NCI-H1105 treated with DMSO at 0.1 percent for 48 hours (cell line): Measurements from ENCODE around the gene PTK7.
A peak's percentile ranks its signal among the peaks of the same experiment; 100 is the strongest.
"Not testable (repeated sequence)": the region's sequence is repeated elsewhere in the genome, so short reads cannot be mapped to it uniquely, and the experiment has no call there.

Experiments
- DNase-seq: peaks from one replicate; lab custom pipeline; 2025; lab: John Stamatoyannopoulos, UW

The PTK7 gene

DNA sequence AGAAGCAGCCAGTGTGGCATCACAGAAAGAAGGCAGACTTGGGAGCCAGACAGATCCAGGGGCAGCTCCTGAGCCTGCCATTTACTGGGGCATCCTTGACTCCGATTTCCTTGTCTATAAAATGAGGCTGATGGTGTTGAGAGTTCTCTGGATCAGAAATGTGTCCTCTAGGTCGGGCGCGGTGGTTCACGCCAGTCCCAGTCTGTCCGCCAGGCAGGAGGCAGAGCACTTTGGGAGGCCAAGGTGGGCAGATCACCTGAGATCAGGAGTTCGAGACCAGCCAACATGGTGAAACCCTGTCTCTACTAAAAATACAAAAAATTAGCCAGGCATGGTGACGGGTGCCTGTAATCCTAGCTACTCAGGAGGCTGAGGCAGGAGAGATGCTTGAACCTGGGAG lies 41.4 kb downstream of the PTK7 start:
- not testable (repeated sequence) for DNase-seq

GRCh38 chr6:43119482-43119881 lies 43.4 kb downstream of the PTK7 start:
- no peak for DNase-seq

DNA sequence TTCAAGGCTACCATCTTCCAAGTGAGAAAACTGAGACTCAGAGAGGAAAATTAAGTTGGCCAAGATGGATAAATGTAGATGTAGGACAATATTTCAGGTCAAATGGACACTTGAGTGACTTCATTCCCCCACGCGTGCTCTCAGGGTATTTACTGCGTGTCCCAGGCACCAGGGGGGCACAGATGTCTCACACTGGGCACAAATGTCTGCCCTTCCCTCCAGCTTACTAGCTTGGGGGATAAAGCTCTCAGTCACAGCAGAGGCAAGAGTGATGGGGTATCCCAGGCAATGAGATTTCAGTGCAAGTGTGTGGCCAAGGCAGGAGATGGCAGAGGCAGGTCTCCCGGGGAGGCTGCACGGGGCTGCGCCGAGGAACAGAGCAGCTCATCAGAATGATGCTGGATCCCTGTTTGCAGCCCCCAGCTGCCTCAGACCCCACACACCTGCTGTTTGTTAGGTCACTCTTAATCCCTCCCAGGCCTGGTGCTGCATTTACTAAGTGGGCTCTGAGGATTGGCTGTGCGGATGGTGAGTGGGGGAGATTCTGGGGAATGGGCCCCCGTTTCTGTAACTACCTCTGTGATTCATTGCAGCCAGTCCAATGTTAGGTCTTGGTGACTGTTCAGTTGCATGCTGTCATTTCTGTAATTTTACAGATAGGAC lies 44.1 kb downstream of the PTK7 start:
- no peak for DNase-seq

DNA sequence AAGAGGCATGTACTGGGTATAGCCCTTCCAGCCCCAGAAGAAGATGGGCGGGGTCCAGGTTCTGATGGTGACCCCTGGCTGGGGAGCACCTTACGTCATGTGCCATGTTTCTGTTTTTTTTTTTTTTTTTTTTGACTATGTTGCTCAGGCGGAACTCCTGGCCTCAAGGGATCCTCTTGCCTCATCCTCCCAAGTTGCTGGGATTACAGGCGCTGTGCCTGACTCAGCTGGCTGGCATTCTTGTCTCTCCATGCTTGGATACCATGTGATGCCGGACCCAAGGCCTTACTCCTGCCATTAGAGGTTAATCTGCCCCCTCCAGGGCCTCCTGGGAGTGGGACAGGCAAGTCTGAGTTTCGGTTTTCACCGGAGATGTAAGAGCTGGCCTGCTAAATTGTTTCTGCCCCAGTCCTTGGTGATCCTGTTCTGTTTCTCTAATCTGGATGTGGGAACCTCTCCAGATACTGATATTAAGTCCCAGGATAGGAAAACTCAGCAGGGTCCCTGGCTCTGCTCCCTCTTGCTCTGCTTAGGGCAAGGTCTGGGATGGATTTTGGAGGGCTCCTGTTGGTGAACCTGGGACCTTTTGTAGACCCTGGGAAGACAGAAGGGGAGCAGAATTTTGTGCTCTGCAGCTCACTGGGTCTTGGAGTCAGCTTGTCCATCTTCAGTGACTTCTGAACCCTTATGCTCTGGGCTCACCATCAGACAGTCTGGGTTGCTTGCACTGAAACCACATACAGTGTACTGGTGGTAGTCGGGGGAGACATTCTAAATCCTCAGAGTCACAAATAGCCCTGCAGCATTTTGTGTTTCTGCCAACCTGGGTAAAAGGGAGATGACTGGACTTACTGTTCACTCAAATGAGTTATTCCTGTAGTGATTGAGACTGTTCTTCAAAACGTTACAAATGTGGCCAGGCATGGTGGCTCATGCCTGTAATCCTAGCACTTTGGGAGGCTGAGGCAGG lies 45.1 kb downstream of the PTK7 start:
- DNase-seq = no peak

DNA sequence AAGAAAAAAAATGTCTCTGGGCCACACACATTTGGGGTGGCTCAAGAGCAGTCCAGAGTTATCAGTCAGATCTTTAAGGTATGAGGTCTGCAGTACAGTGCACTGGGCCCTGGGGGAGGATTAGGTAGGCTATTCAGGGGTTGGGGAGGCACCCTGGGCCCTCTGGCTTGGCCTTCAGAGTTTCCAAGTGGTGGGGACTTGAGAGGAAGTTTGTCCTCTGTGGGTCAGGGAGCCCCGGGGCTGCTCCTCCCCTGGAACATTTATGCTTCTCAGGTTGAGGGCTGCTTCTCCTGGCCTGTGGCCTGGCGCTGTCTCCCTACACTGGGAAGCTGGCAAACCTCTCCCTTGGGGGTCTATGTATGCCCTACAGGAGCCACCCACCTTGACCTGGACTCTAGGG lies 46.0 kb downstream of the PTK7 start:
- DNase-seq = no peak

- no peak for DNase-seq
Measured at GRCh38 chr6:43123461-43124314, 47.6 kb downstream of the PTK7 start.

DNA sequence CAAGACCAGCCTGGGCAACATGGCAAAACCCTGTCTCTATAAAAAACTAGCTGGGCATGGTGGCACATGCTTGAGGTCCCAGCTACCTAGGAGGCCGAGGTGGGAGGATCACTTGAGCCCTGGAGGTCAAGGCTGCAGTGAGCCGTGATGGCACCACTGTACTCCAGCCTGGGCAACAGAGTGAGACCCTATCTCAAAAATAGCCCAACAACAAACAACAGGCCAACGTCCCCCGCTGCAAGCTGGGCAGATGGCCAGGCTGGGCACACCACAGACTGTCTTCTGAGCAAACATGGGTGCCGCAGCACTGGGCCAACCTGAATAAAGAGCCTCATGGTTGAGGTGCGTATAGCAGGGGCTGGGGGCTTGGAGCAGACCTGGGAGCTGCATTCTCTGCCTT lies 48.4 kb downstream of the PTK7 start:
- DNase-seq = no peak

DNA sequence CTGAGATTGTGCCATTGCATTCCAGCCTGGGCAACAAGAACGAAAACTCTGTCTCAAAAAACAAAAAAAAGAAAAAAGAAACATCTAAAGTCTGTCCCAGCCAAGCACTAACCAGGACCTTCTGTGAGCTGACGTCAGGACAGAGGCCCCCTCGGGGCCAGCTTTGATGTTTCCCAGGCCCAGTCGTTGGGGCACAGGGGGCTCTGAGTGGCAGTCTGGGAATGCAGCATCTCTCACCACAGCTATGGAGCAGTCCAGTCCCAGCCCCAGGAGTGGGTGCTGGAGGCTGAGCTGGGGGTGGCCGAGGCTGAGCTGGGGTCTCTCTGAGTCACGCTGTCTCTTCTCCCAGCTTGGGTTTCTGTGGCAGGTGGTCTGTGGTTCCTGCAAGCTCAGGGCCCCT lies 49.0 kb downstream of the PTK7 start:
- no peak for DNase-seq

GRCh38 chr6:43125555-43125954 lies 49.4 kb downstream of the PTK7 start:
- no peak for DNase-seq

DNA sequence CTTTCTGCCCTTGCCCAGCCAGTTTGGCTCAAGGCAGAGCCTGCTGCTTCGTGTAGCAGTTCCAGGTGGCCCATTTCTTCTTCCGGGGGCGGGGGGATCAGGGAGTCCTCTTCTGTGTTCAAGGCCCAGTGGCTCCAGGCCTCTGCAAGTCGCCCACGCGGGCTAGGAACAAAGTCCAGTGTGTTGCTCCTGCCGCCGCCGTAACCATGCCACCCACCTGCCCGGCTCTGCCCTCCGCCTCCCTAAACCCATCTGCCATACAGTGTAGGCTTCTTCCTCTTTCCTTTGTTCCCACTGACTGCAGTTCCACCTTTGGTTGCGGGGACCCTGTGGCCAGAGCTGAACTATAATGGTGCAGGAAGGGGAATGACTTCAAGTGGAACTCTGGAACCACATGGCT lies 51.1 kb downstream of the PTK7 start:
- DNase-seq = no peak

- DNase-seq = no peak
Measured at GRCh38 chr6:43127877-43128276, 51.8 kb downstream of the PTK7 start.

DNA sequence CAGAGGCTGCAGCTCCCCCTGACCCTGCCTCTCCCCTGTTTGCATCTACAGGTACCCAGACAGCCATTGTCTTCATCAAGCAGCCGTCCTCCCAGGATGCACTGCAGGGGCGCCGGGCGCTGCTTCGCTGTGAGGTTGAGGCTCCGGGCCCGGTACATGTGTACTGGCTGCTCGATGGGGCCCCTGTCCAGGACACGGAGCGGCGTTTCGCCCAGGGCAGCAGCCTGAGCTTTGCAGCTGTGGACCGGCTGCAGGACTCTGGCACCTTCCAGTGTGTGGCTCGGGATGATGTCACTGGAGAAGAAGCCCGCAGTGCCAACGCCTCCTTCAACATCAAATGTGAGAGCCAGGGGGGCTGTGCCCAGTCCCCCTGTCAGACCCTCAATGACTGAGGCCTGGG lies 52.8 kb downstream of the PTK7 start:
- DNase-seq = no peak

- DNase-seq = no peak
Measured at GRCh38 chr6:43129434-43130194, 53.5 kb downstream of the PTK7 start.

DNA sequence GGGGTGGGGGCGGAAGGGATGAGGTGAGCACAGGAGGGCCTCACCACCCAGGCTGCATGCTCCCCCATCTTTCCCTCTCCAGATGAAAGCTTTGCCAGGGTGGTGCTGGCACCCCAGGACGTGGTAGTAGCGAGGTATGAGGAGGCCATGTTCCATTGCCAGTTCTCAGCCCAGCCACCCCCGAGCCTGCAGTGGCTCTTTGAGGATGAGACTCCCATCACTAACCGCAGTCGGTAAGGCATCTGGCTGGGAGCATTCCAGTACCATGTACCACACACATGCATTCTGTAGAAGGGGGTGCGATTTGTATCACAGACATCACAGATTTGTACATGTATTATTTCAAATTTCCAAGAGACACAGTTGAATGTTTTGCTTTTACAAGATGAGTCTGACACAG lies 54.3 kb downstream of the PTK7 start:
- no peak for DNase-seq

- not testable (repeated sequence) for DNase-seq
Measured at GRCh38 chr6:43131379-43131778, 55.3 kb downstream of the PTK7 start.

DNA sequence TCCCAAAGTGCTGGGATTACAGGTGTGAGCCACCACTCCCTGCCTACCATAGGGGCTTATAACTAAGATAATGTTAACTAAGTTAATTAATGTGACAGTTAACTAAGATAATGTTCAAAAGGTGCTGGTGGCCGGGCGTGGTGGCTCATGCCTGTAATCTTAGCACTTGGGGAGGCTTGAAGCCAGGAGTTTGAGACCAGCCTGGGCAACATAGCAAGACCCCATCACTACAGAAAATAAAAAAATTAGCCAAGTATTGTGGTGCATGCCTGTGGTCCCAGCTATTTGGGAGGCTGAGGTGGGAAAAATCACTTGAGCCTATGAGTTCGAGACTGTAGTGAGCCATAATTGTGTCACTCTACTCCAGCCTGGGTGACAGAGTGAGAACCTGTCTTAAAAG lies 62.2 kb downstream of the PTK7 start:
- DNase-seq = no peak

GRCh38 chr6:43139973-43140372 lies 63.9 kb downstream of the PTK7 start:
- DNase-seq = not testable (repeated sequence)

GRCh38 chr6:43141644-43142043 lies 65.5 kb downstream of the PTK7 start:
- no peak for DNase-seq

- no peak for DNase-seq
Measured at GRCh38 chr6:43142101-43142500, 66.0 kb downstream of the PTK7 start.

DNA sequence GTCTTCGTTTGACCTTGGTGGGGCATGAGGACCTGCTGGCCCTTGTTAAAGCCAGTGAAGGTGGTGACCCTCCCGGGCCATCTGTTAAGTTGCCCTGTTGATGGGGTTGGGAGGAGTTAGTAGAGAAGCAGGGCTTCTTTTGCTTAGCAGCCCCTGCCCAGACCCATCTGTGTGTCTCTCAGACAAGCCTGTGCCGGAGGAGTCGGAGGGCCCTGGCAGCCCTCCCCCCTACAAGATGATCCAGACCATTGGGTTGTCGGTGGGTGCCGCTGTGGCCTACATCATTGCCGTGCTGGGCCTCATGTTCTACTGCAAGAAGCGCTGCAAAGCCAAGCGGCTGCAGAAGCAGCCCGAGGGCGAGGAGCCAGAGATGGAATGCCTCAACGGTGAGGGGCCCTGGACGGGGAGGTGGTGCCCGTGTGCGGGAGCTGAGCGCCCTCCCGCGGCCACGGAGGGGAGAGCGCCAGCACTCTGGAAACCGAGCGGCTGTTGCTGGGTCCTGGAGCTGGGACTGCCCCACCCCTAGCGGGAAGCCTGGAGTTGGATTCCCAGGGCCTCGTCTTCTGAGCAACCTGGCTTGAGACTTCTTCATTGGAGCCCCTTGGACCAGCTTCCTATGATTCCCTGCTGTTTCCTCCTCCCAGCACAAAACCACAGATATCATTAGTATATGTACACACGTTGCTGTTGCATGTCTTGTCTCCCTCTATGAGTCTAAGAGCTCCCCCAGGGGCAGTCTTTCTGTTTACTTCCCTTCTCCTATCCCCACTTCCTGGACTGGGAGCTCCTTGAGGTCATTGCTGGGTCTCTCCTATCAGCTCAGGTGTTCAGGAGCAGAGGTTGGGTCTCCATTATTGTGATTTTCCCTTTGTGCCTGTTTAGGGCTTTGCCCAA lies 67.4 kb downstream of the PTK7 start:
- DNase-seq = peak; percentile 73

GRCh38 chr6:43144879-43145278 lies 68.8 kb downstream of the PTK7 start:
- no peak for DNase-seq
